VCaP (cell line): ENCODE data around the gene RXRA.
A peak's percentile ranks its signal among the peaks of the same experiment; 100 is the strongest.

Experiments used
- H3K27ac ChIP-seq: fragments of 450-650 bp; 2 replicates; pipeline ENCODE4 v1.5.1; 2017
- TF ChIP-seq, protein P1 (sequence below): fragments of 450-650 bp; conservative IDR thresholded peaks from 2 replicates; pipeline ENCODE4 v1.5.1; 2017; ENCODE audit warnings: mild to moderate bottlenecking, moderate library complexity

RXRA gene

GRCh38 chr9:134284741-134285140, 41.5 kb upstream of the RXRA start:
- H3K27ac ChIP-seq = peak overlapping the region; percentile 85
- TF ChIP-seq, protein P1, sequence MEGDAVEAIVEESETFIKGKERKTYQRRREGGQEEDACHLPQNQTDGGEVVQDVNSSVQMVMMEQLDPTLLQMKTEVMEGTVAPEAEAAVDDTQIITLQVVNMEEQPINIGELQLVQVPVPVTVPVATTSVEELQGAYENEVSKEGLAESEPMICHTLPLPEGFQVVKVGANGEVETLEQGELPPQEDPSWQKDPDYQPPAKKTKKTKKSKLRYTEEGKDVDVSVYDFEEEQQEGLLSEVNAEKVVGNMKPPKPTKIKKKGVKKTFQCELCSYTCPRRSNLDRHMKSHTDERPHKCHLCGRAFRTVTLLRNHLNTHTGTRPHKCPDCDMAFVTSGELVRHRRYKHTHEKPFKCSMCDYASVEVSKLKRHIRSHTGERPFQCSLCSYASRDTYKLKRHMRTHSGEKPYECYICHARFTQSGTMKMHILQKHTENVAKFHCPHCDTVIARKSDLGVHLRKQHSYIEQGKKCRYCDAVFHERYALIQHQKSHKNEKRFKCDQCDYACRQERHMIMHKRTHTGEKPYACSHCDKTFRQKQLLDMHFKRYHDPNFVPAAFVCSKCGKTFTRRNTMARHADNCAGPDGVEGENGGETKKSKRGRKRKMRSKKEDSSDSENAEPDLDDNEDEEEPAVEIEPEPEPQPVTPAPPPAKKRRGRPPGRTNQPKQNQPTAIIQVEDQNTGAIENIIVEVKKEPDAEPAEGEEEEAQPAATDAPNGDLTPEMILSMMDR = no peak

DNA sequence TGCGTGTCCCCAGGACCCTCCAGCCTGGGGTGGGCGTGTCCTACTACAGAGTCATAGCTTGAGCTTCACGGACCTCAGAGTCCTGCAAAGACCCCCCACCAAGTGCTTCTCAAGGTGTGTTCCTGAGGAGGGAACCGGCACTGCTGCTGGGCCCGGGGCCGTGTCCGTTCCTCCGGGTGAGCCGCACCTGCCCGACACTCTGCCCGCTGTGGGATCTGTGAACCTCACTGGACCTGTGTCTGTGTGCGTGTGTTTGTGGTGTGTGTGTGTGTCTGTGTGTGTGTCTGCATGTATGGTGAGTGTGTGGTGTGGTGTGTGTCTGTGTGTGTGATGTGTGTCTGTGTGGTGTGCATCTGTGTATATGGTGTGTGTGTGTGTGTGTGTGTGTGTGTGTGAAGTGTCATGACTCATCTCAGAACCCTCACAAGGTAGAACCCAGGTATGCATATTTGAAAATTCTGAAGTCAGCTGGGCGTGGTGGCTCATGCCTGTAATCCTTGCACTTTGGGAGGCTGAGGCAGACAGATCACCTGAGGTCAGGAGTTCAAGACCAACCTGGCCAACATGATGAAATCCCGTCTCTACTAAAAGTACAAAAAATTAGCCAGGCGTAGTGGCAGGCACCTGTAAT, 40.9 kb upstream of the RXRA start:
- TF ChIP-seq, protein P1 = no peak

GRCh38 chr9:134286471-134287245, 39.6 kb upstream of the RXRA start:
- TF ChIP-seq, protein P1 = peak; percentile 61
- peak overlapping the region; percentile 87 for H3K27ac ChIP-seq

More for the DNA sequence above, 40.9 kb upstream of the RXRA start:
- H3K27ac ChIP-seq = peak overlapping the region; percentile 85; the same call in 1 of the 2 replicates

DNA sequence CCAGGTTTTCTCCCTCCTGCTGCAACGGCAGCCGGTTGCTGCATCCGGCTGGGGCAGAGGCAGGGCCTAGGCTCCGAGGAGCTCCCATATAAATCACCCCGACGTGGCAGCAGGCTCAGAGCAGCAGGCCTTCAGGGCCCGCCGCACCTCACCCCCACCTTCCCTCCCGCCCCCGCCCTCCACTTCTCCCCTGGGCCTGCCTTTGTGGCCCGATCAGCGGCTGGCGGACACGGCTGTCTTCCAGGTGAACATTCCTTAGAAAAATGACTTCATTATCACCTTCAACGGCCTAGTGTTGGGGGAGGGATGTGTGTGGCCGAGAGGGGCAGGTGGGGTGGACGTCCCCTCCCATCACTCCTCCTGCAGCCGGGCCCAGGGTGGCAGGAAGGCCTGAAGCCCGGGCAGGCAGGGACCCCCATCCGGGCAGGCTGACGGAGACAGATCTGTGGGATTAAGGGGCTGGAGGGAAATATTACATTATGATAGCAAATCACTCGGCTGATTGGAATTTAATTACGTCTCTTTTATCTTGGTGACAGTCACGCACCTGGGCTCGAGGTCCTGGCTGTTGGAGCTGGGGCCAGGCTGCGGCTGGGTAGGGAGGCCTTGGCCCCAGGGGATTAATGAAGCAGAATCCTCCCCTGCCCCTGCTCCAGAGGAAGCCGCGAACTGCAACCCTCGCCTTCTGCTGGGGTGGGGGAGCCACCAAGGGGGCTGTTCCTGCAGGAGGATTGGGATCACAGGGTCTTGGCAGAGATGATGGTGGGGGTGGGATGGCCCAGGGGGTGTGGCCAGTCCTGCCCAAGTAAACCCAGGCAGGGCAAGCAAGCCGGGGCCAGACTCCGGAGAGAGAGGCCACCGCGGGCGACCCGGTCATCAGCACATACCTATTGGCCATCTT, 38.4 kb upstream of the RXRA start:
- TF ChIP-seq, protein P1 = no peak
- peak overlapping the region; percentile 87 for H3K27ac ChIP-seq

DNA sequence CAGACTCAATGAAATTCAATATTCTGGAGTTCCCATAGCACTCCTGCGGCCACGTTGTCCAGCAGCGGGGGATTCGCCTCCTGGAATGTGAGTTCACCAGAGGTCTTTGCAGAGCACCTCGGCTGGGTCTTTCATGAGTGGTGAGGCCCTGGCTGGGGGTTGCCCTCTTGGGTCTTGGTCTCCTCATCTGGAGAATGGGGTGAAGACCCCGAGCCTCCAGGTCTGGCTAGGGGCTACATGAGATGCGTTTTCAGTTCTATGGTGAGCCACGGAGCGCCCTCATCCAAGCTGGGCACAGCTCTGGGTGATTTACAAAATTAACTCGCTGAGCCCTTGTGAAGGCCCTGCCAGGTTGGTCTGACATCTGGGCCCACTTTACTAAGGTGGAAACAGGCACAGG, 37.5 kb upstream of the RXRA start:
- H3K27ac ChIP-seq = no peak overlapping the region
- TF ChIP-seq, protein P1 = no peak

GRCh38 chr9:134289241-134289875, 36.9 kb upstream of the RXRA start:
- no peak overlapping the region for H3K27ac ChIP-seq
- TF ChIP-seq, protein P1 = no peak
